Measurements from ENCODE around the gene AGMO.

AGMO gene

DNA sequence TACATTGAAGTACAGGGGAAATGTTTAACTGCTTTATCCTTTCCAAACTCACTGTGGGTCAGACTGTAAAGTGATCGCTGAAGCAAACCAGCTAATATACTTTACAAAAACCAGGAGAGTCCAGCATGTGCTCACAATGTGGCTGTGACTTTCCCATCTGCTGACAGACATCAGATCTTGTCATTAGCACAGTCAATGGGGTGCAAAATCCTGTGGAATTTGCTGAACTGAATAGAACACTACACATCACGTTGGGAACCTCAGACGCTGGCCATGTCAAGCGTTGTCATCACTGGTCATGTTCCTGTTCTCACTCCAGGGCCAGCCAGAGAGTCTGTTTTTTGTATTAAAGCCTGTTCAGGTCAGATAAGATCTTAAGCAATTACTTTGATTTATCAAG lies 83.4 kb downstream of the AGMO start:
- no peak for DNase-seq
- Histone ChIP-seq H3K79me2 (ENCODE audit: low read length) (no peaks in the 10 kb centered on the region), H3K4me1 (ENCODE audit: low read length) (no peaks in the 10 kb centered on the region), H4K20me1 (ENCODE audit: insufficient read depth, low read length) (no peaks in the 10 kb centered on the region), H3K9me2 (replicated peaks; ENCODE audit: insufficient read depth, low read length) (no peaks in the 10 kb centered on the region), H3K27me3 (replicated peaks; ENCODE audit: insufficient read depth, low read length) (no peaks in the 10 kb centered on the region), H3K4me3 (ENCODE audit: low read length) (no peak overlapping the region), H2AFZ (ENCODE audit: low read length) (no peak overlapping the region), H3K9ac (ENCODE audit: low read length) (no peak overlapping the region), H3K9me3 (replicated peaks; ENCODE audit: insufficient read depth, low read length) (no peaks in the 10 kb centered on the region), H3F3A (ENCODE audit: insufficient read depth, low read length) (no peaks in the 10 kb centered on the region), H3K27ac (ENCODE audit: low read length) (no peak overlapping the region), H3K4me2 (ENCODE audit: low read depth, low read length) (no peak overlapping the region), H3K36me3 (replicated peaks; ENCODE audit: insufficient read depth, low read length) (no peaks in the 10 kb centered on the region)
- TF ChIP-seq EZH2phosphoT487 (IDR thresholded peaks at IDR 0.05; ENCODE audit: low read length) (no peak), EZH2 (optimal IDR thresholded peaks at IDR 0.05; ENCODE audit: low read depth, low read length) (no peak)
- TF ChIP-seq, protein P1, sequence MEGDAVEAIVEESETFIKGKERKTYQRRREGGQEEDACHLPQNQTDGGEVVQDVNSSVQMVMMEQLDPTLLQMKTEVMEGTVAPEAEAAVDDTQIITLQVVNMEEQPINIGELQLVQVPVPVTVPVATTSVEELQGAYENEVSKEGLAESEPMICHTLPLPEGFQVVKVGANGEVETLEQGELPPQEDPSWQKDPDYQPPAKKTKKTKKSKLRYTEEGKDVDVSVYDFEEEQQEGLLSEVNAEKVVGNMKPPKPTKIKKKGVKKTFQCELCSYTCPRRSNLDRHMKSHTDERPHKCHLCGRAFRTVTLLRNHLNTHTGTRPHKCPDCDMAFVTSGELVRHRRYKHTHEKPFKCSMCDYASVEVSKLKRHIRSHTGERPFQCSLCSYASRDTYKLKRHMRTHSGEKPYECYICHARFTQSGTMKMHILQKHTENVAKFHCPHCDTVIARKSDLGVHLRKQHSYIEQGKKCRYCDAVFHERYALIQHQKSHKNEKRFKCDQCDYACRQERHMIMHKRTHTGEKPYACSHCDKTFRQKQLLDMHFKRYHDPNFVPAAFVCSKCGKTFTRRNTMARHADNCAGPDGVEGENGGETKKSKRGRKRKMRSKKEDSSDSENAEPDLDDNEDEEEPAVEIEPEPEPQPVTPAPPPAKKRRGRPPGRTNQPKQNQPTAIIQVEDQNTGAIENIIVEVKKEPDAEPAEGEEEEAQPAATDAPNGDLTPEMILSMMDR (IDR thresholded peaks at IDR 0.05; ENCODE audit: low read length): no peak

DNA sequence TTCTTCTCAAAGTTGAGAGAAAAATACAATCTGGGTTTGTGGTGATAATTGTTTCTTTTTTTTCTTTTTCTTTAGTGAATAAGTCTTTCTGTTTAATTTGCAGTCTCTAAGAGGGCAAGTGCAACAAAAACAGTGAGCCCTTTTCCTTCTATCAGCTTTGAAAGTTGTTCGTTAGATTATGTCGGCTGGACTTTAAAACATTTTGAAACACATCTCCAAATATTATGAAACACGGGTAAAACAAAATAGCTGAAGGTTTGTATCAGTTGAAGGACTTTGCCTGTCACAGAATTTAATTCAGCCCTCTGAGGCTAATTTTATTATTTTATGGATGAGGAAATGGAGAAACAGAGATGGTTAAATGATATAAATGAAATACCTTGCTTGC lies 85.3 kb downstream of the AGMO start:
- Histone ChIP-seq H3K36me3 (replicated peaks; ENCODE audit: insufficient read depth, low read length) (no peaks in the 10 kb centered on the region), H3K4me3 (ENCODE audit: low read length) (no peak overlapping the region), H4K20me1 (ENCODE audit: insufficient read depth, low read length) (no peaks in the 10 kb centered on the region), H3K79me2 (ENCODE audit: low read length) (no peaks in the 10 kb centered on the region), H3K9me2 (replicated peaks; ENCODE audit: insufficient read depth, low read length) (no peaks in the 10 kb centered on the region), H3K27ac (ENCODE audit: low read length) (no peak overlapping the region), H3K4me2 (ENCODE audit: low read depth, low read length) (no peak overlapping the region), H3F3A (ENCODE audit: insufficient read depth, low read length) (no peaks in the 10 kb centered on the region), H2AFZ (ENCODE audit: low read length) (no peak overlapping the region), H3K4me1 (ENCODE audit: low read length) (no peaks in the 10 kb centered on the region), H3K9me3 (replicated peaks; ENCODE audit: insufficient read depth, low read length) (no peaks in the 10 kb centered on the region), H3K9ac (ENCODE audit: low read length) (no peak overlapping the region), H3K27me3 (replicated peaks; ENCODE audit: insufficient read depth, low read length) (no peaks in the 10 kb centered on the region)
- no peak for DNase-seq
- TF ChIP-seq, protein P1 (IDR thresholded peaks at IDR 0.05; ENCODE audit: low read length): no peak
- no peak for TF ChIP-seq EZH2phosphoT487 (IDR thresholded peaks at IDR 0.05; ENCODE audit: low read length)
- TF ChIP-seq EZH2 (optimal IDR thresholded peaks at IDR 0.05; ENCODE audit: low read depth, low read length): no peak

DNA sequence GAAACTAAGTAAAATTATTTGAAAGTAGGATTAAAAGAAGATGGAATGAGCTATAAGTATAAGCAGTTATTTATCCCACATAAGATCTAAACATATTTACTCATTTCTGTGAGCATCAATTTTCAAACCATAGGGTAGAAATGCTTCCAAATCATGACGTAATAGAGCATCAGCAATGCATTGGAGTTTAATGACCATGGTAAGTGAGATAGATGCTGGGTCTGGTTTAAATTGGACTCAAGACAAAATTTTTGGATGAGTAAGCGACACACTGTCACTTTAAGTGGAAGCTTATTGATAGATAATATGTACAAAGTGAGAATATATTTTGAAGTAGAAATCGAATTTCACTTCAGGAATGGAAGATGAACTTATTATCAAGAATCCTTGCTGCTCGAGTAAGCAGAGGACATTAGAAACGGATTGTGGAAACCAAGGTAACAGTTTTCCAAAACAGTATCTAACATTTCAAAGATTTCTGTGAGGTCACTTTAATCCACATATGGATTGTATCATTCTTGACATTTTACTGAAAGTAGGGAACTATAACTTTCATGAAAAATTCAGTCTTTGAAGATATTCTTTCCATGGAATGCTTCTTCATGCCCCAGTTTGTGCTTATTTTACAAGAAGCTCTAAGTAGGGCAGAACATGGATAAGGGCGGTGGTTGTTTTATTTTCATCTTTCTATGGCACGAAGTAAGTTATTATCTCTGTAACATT lies 85.8 kb downstream of the AGMO start:
- H3K4me3 ChIP-seq (ENCODE audit: low read length): no peak overlapping the region
- no peak for DNase-seq
- no peak overlapping the region for H3K4me2 ChIP-seq (ENCODE audit: low read depth, low read length)
- no peak overlapping the region for H3K27ac ChIP-seq (ENCODE audit: low read length)
- no peaks in the 10 kb centered on the region for H3K79me2 ChIP-seq (ENCODE audit: low read length)
- no peaks in the 10 kb centered on the region for H4K20me1 ChIP-seq (ENCODE audit: insufficient read depth, low read length)
- H3K4me1 ChIP-seq (ENCODE audit: low read length): no peaks in the 10 kb centered on the region
- no peaks in the 10 kb centered on the region for H3K36me3 ChIP-seq (replicated peaks; ENCODE audit: insufficient read depth, low read length)
- TF ChIP-seq EZH2phosphoT487 (IDR thresholded peaks at IDR 0.05; ENCODE audit: low read length): no peak
- TF ChIP-seq EZH2 (optimal IDR thresholded peaks at IDR 0.05; ENCODE audit: low read depth, low read length): no peak
- TF ChIP-seq, protein P1 (IDR thresholded peaks at IDR 0.05; ENCODE audit: low read length): no peak
- H3K9ac ChIP-seq (ENCODE audit: low read length): no peak overlapping the region
- no peaks in the 10 kb centered on the region for H3K27me3 ChIP-seq (replicated peaks; ENCODE audit: insufficient read depth, low read length)
- H3K9me3 ChIP-seq (replicated peaks; ENCODE audit: insufficient read depth, low read length): no peaks in the 10 kb centered on the region
- no peaks in the 10 kb centered on the region for H3K9me2 ChIP-seq (replicated peaks; ENCODE audit: insufficient read depth, low read length)
- H2AFZ ChIP-seq (ENCODE audit: low read length): no peak overlapping the region
- no peaks in the 10 kb centered on the region for H3F3A ChIP-seq (ENCODE audit: insufficient read depth, low read length)
